ENCODE results near the gene VPS13D. TPM values are rescaled to one million over a fixed set of nuclear protein-coding genes. Genes with fewer than 3 reads are reported as not detected.

The VPS13D gene
- total and polyA plus RNA-seq, 9 donors, result 19.8 to 59.3 (median 41.8) TPM

DNA sequence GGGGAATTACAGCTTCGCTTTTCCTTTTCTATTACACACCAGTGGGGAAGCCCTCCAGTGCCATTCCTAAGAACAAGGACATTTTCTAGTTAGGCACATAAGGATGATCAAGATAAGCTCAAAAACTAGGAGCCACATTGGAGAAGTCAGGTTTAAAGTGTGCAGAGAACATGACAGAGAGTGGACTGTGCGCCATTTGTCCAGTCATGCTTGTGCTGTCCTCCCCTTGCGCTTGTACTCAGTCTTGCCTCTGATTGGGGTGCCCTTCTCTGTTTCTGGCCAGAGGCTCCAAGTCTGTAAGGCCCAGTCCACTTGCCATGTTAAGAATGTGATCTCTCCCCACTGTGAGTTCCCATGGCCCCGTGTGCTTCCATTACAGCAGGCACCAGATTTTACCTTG lies 198.5 kb downstream of the VPS13D start:
- peaks cover 10% of the 10 kb centered on the region for H3K4me1 ChIP-seq (ENCODE audit: insufficient read depth)
- intact Hi-C loops (cut with DNase I), result no loop called here
- DNase-seq, result no peak
- H3K27ac ChIP-seq, result no peak overlapping the region
- WGBS, 3 donors, result 86% methylated on average over 4 of the region's 4 CpGs
- no peaks in the 10 kb centered on the region for H3K27me3 ChIP-seq
- TF ChIP-seq, protein P1, sequence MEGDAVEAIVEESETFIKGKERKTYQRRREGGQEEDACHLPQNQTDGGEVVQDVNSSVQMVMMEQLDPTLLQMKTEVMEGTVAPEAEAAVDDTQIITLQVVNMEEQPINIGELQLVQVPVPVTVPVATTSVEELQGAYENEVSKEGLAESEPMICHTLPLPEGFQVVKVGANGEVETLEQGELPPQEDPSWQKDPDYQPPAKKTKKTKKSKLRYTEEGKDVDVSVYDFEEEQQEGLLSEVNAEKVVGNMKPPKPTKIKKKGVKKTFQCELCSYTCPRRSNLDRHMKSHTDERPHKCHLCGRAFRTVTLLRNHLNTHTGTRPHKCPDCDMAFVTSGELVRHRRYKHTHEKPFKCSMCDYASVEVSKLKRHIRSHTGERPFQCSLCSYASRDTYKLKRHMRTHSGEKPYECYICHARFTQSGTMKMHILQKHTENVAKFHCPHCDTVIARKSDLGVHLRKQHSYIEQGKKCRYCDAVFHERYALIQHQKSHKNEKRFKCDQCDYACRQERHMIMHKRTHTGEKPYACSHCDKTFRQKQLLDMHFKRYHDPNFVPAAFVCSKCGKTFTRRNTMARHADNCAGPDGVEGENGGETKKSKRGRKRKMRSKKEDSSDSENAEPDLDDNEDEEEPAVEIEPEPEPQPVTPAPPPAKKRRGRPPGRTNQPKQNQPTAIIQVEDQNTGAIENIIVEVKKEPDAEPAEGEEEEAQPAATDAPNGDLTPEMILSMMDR (IDR thresholded peaks at IDR 0.05), result no peak
- no peak for TF ChIP-seq POLR2A (IDR thresholded peaks at IDR 0.05)
- TF ChIP-seq EP300 (IDR thresholded peaks at IDR 0.05), result no peak
- no peak overlapping the region for H3K4me3 ChIP-seq
- H3K36me3 ChIP-seq, result no peaks in the 10 kb centered on the region
- H3K9me3 ChIP-seq, result no peaks in the 10 kb centered on the region

DNA sequence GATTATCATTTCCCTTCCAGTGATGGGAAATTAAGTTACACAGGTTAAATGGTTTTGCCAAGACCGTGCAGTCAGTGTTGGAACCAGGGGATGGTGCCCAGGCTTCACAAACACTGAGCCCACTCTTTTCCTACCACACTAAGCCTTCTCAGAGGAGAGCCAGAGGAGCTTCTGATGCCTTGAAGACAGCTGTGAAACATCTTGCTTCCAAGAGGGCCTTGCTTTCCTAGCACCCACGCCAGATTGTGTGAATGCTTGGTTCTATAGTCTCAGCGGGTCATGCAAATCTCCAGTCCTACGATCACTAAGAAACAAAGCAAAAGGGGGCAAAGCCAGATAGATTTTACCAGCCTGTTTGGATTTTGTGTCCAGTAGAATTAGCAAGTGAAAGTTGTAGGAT lies 200.7 kb downstream of the VPS13D start:
- intact Hi-C loops (cut with DNase I), result no loop called here
- Histone ChIP-seq H3K4me1 (ENCODE audit: insufficient read depth) (peaks cover 13% of the 10 kb centered on the region), H3K27ac (no peak overlapping the region)

DNA sequence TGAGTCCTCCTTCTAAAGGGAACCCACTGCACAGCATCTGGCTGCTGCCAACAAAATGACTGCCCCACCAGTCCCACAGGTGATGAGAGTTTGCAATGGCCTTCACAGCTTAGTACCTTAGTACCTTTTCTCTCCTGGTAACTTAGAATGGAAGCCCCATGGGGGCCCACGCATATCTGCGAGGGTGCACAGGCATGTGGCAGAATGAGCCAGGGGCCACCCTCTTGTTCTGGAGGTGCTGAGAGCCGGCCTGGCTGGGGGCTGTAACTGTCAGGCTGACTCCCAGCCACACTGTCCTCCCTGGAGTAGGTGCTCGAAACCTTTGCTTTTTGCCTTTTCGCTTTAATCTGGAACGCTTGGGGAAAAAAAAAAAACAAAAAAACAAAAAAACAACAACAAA lies 203.1 kb downstream of the VPS13D start:
- intact Hi-C loops (cut with DNase I), result no loop called here
- Histone ChIP-seq H3K9me3 (no peaks in the 10 kb centered on the region), H3K27me3 (no peaks in the 10 kb centered on the region), H3K27ac (peak overlapping the region in 1 of 2 donors; percentile 49), H3K4me1 (ENCODE audit: insufficient read depth) (peaks cover 16% of the 10 kb centered on the region), H3K4me3 (no peak overlapping the region), H3K36me3 (no peaks in the 10 kb centered on the region)
- TF ChIP-seq, protein P1 (IDR thresholded peaks at IDR 0.05), result no peak
- TF ChIP-seq EP300 (IDR thresholded peaks at IDR 0.05), result no peak
- TF ChIP-seq POLR2A (IDR thresholded peaks at IDR 0.05), result no peak
- 65 to 76% (median 71%) methylated on average over 6 of the region's 6 CpGs for WGBS, 3 donors
- no peak for DNase-seq

More for the DNA sequence above, 200.7 kb downstream of the VPS13D start:
- 37 to 68% (median 44%) methylated on average over 4 of the region's 4 CpGs for WGBS, 3 donors
- no peak for DNase-seq
- Histone ChIP-seq H3K36me3 (no peaks in the 10 kb centered on the region), H3K27me3 (no peaks in the 10 kb centered on the region), H3K9me3 (no peaks in the 10 kb centered on the region), H3K4me3 (no peak overlapping the region)
- no peak for TF ChIP-seq EP300 (IDR thresholded peaks at IDR 0.05)
- no peak for TF ChIP-seq POLR2A (IDR thresholded peaks at IDR 0.05)
- TF ChIP-seq, protein P1 (IDR thresholded peaks at IDR 0.05), result no peak

DNA sequence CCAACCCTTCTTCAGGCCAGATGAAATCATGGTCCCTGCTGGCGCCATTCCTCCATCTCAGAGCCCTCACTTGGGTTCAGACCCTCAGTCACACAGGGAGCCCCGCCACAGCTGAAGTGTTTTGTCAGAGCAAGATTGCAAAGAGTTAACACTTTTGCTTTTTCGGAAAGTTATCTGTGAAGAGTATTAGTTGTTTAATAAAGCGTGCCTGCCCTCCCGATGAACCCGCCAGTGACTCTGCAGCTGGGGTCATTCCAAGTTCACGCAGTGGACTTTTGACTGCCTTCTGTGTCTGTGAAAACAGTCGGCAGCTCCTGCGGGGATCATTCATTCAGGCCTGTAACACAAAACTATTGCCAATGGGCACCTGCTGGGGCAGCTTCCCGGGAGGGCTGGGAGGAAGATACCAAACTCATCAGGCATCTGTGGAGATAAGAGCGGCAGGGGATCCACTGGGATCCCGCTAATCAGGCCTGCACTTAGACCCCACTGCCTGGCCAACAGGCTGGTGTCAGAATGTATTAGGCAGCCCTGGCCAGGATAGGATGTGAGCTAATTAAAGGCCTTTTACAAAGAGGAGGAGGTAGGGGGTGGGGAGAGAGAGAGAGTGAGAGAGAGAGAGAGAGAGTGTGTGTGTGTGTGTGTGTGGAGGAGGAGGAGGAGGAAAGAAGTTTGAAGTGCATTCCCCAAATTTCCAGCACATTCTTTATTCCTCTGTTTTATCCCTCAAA lies 203.7 kb downstream of the VPS13D start:
- H3K27me3 ChIP-seq, result no peaks in the 10 kb centered on the region
- intact Hi-C loops (cut with DNase I), result no loop called here
- peak; percentile 67 to 83 (median 74) for DNase-seq
- WGBS, 3 donors, result 12 to 22% (median 15%) methylated on average over 12 of the region's 12 CpGs
- no peaks in the 10 kb centered on the region for H3K9me3 ChIP-seq
- no peak overlapping the region for H3K4me3 ChIP-seq
- TF ChIP-seq POLR2A (IDR thresholded peaks at IDR 0.05) (no peak), EP300 (IDR thresholded peaks at IDR 0.05) (no peak)
- TF ChIP-seq, protein P1 (IDR thresholded peaks at IDR 0.05), result no peak
- H3K36me3 ChIP-seq, result no peaks in the 10 kb centered on the region
- H3K27ac ChIP-seq, result peak overlapping the region in 1 of 2 donors; percentile 49
- peaks cover 15% of the 10 kb centered on the region for H3K4me1 ChIP-seq (ENCODE audit: insufficient read depth)

Measured in ovary (tissue), 9 donors.